Measurements from ENCODE around the gene ABLIM1.

Gene ABLIM1

DNA sequence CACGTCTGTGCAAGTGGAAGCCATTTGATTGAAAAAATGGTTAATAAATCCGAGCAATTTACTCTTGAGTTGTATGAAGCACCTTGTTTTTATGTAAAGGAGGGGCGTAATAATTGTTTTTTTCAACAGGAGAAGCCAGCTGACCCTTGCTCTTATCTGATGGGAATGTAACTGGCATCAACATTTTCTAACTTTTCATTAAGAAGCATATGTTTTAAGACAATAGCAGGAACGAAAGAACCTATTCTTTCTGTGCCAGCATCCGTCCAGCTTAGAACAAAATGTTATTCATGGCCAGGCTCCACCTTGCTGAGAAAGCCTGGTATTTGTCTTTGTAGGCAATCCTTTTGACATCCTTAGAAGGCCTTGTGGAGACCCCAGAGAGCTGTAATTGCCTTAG is 231.6 kb downstream of the ABLIM1 start:
- DNase-seq (ENCODE audit: low spot score) = no peak
- TF ChIP-seq, protein P1, sequence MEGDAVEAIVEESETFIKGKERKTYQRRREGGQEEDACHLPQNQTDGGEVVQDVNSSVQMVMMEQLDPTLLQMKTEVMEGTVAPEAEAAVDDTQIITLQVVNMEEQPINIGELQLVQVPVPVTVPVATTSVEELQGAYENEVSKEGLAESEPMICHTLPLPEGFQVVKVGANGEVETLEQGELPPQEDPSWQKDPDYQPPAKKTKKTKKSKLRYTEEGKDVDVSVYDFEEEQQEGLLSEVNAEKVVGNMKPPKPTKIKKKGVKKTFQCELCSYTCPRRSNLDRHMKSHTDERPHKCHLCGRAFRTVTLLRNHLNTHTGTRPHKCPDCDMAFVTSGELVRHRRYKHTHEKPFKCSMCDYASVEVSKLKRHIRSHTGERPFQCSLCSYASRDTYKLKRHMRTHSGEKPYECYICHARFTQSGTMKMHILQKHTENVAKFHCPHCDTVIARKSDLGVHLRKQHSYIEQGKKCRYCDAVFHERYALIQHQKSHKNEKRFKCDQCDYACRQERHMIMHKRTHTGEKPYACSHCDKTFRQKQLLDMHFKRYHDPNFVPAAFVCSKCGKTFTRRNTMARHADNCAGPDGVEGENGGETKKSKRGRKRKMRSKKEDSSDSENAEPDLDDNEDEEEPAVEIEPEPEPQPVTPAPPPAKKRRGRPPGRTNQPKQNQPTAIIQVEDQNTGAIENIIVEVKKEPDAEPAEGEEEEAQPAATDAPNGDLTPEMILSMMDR (IDR thresholded peaks at IDR 0.05; ENCODE audit: extremely low read depth, missing control alignments) = no peak

DNA sequence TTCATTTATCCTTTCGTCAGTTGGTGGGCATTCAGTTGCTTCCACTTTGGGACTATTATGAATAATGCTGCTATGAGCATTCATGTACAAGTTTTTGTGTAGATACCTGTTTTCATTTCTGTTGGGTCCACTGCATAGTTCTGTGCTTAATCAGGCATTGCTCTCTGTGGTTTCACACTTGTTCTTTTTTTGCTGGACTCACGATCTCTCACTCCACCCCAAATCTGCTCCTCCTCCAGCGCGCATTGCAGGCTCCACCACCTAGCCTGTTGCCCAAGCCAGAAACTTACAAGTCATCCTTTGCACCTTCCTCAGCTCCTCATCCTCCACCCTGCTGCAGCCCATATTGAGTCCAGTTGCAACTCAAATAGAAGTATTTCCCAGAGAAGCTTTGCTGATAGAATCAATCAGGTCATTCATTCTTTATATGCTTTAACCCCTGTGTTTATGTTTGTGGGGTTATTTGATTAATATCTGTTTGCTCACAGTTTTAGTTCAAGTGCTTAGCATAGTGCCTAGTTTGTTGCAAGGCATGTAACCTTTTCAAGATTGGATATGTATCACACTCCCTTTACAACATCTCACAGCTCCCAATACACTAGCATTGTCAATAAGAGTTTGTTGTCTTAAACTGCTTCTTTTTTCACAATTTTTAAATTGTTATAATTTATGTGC is 237.1 kb downstream of the ABLIM1 start:
- DNase-seq (ENCODE audit: low spot score) = no peak
- TF ChIP-seq, protein P1 (IDR thresholded peaks at IDR 0.05; ENCODE audit: extremely low read depth, missing control alignments) = no peak

DNA sequence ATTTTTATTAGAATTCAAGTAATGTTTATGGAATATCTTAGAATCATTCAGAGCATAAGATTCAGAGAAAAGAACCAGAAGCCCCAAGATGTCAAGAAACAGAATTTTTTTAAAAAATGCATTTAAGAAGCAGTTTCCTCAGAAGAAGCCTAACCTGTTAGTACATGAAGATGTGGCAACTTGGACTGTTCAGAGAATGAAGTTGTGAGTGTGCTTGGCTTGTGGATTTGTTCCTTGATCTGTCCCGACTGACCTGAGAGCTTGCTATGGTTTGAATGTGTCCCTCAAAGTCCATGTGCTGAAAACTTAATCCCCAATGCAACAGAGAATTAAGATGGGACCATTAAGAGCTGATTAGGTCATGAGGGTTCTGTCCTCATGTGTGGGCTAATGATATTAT is 240.0 kb downstream of the ABLIM1 start:
- DNase-seq (ENCODE audit: low spot score) = no peak
- TF ChIP-seq, protein P1 (IDR thresholded peaks at IDR 0.05; ENCODE audit: extremely low read depth, missing control alignments) = no peak

DNA sequence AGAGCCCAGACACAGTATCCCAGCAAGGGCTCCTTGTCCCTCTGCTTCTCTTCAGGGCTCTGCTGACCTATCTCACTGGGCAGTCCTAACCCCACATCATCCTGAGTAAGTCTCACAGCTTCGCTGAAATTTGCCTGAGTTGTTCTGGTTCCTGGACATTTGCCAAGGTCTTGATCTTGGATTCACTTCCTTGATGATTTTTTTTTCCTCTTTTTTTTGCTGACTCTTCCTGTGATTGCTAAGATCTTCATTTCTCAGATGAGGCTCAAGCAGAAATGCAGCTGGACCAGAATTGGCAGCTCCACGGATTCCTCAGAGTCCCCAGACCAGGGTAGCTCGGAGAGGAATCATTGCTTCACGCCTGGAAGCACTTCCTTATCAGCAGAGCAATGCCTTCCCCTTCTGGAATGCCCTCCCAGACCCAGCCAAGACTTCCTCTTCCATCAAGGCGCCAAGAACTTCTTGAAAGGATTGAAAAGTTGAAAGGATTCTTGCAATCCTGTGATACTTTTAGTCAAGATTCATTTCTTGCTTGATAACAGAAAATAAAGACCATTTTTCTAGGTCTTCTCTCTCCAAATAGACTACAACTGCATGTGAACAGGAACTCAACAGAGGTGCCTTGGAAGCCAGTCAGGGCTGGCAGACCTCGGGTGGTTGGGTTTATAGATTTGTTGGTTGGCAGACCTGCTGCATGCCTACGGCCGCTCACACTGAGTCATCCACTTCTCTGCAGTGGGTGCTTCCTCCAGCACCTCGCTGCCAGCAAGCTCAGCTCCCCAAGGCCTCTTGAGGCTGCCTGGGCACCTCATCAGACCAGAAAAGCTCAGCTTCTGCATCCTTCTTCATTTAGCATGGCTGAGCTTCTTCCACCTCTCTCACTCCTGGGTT is 244.9 kb downstream of the ABLIM1 start:
- no peak for DNase-seq (ENCODE audit: low spot score)
- TF ChIP-seq, protein P1 (IDR thresholded peaks at IDR 0.05; ENCODE audit: extremely low read depth, missing control alignments) = no peak

DNA sequence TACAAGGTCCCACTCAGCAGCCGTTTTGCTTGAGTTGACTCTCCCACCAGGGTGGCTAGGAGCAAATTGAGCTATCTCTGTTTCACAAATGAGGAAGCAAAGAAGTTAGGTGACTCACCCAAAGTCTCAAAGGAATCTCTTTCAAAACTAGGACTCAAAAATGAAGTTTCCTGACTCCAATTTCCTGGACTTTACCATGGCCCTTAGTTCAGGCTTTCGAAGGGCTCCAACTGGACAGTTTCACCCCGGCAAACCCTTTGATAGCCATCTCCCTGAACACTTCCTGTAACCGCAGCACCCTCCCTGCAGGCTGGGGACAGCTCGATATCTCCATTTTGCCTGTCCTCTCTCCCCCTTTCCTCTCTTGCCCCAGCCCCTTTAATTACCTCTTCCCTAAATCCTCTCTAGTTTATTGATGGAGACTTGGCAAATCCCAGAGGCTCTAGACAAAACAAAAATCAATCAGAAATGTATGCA is 249.1 kb downstream of the ABLIM1 start:
- no peak for DNase-seq (ENCODE audit: low spot score)
- TF ChIP-seq, protein P1 (IDR thresholded peaks at IDR 0.05; ENCODE audit: extremely low read depth, missing control alignments) = no peak

DNA sequence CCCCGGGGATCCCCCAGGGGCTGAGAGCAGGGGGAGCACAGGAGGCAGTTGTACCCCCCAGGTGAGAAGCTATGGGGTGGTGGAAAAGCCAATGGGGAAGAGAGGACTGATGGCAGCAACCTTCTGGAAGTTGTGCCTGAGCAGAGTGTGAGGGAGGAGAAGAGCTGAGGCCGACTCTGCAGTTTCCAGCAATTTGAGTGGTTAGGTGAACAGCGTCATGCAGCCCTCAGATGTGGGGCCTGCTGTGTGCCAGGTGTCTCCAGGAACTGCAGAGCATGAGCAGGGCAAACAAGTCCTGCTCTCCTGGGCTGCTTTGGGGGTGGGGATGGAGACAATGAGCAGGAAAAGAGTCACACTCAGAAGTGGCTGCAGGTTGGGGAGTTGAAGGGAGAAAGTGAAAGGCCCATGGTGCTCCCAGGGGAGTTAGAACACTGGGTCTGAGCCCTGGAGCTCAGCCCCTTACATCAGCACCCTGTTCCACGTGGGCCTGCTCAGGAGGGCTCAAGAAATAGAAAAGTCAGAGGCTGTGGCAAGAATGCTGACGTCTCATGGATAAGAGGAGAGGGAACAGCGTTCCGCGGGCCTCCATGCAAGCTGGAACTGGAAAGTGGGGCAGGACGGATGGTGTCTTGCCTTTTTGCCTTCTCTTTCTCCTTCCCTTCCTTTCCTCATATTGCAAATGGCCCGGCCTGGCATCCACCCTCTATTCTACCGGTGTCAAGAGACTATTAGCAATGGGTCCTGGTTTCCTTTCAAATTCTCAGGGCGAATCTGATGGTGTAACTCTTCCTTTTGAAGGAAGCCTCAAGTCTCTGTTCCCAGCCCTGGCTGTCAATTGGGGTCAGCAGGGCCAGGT is 249.7 kb downstream of the ABLIM1 start:
- TF ChIP-seq, protein P1 (IDR thresholded peaks at IDR 0.05; ENCODE audit: extremely low read depth, missing control alignments) = no peak
- peak; percentile 35 for DNase-seq (ENCODE audit: low spot score)
